Gastrocnemius medialis (tissue), 4 donors: ENCODE results near the gene HRH2. TPM values are rescaled to one million over a fixed set of nuclear protein-coding genes. Genes with fewer than 3 reads are reported as not detected.

Experiments
- ATAC-seq, 2 donors: fragments of 150-250 bp; one replicate each; pipeline ENCODE4 v1.9.1; 2016
- DNase-seq, 2 donors: peaks; one replicate each; pipeline ENCODE4 v3.0.0-alpha.2; 2019
- H3K27ac ChIP-seq, 4 donors: fragments of 200-600 bp; sonication (generic); 1 replicate in 1 of 4; 2 replicates in 3 of 4; pipeline ENCODE4 v1.5.1; 2016 to 2018; ENCODE audit warnings: mild to moderate bottlenecking in 2 of 4, moderate library complexity in 1 of 4
- H3K27me3 ChIP-seq, 3 donors: fragments of 200-600 bp; sonication (generic) in 2 of 3; 1 replicate in 1 of 3; 2 replicates in 2 of 3; pipeline versions ENCODE4 v1.5.1 to v1.6.0; 2016 to 2019; ENCODE audit warnings: mild to moderate bottlenecking in 1 of 3, moderate library complexity in 1 of 3
- H3K36me3 ChIP-seq, 2 donors: fragments of 200-600 bp; sonication (generic) in 1 of 2; one replicate each; pipeline ENCODE4 v1.5.1; 2017 to 2018
- H3K4me1 ChIP-seq, 2 donors: fragments of 200-600 bp; sonication (generic) in 1 of 2; one replicate each; pipeline ENCODE4 v1.5.1; 2016 to 2017; ENCODE audit warnings: mild to moderate bottlenecking in 2 of 2
- H3K4me3 ChIP-seq, 4 donors: fragments of 200-600 bp; sonication (generic) in 3 of 4; 1 replicate in 1 of 4; 2 replicates in 3 of 4; pipeline ENCODE4 v1.5.1; 2016 to 2019; ENCODE audit warnings: mild to moderate bottlenecking in 2 of 4
- H3K9me3 ChIP-seq, 3 donors: fragments of 200-600 bp; sonication (generic) in 2 of 3; 1 replicate in 1 of 3; 2 replicates in 2 of 3; pipeline ENCODE4 v1.5.1; 2016 to 2019
- POLR2A ChIP-seq, 2 donors: fragments of 450-650 bp; IDR thresholded peaks; one replicate each; pipeline ENCODE4 v1.6.1; 2017; ENCODE audit warnings: antibody characterized with exemption in 2 of 2, mild to moderate bottlenecking in 2 of 2, moderate library complexity in 2 of 2
- in situ Hi-C, 4 donors: fragments of 200-750 bp; cut with MboI; loops; one replicate each; pipeline versions ENCODE4 v1.15.0 to v1.8.0; 2017; ENCODE audit warnings: low sequenced_read_pairs in 4 of 4
- intact Hi-C: fragments of 100-400 bp; cut with DNase I; formaldehyde crosslinking; loops from one replicate; pipeline ENCODE4 v1.15.1; 2023; ENCODE audit warnings: low total_unique reads
- total RNA-seq, 4 donors: library from RNA; depleted of rRNA; stranded (reverse); fragments of >200 nt; gene quantifications; one replicate each; pipeline versions ENCODE4 v1.1.0 to v1.2.3, GENCODE V29; 2016
- TF ChIP-seq, protein P1 (sequence below), 5 experiments: fragments of 450-650 bp in 3 of 5; fragments of 200-600 bp in 2 of 5; sonication (generic) in 2 of 5; IDR thresholded peaks in 4 of 5; conservative IDR thresholded peaks in 1 of 5; 1 replicate in 4 of 5; 2 replicates in 1 of 5; pipeline ENCODE4 v1.5.1; 2016 to 2019; ENCODE audit warnings: antibody characterized with exemption in 5 of 5, mild to moderate bottlenecking in 3 of 5, moderate library complexity in 3 of 5

The HRH2 gene
- total RNA-seq, 4 donors from 2014 or later: 0.44 to 1.6 (median 0.76) TPM

DNA sequence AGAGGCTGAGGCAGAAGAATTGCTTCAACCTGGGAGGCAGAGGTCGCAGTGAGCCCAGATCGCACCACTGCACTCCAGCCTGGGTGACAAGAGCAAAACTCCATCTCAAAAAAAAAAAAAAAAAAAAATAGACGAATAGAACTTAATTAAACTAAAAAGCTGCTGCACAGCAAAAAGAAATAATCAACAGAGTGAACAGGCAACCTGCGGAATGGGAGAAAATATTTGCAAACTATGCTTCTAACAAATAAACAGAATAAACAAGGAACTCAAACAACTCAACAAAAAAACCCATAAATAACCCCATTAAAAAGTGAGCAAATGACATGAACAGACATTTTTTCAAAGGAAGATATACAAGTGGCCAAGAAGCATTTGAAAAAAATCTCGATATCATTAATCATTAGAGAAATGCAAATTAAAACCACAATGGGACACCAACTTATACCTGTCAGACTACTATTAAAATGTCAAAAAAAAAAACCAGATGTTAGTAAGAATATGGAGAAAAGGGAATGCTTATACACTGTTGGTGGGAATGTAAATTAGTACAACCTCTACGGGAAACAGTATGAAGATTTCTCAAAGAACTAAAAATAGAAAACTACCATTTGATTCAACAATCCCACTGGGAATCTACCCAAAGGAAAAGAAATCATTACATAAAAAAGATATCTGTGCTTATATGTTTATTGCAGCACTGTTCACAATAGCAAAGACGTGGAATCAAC lies 21.9 kb upstream of the HRH2 start:
- H3K4me1 ChIP-seq: no peaks in the 10 kb centered on the region
- ATAC-seq (no peak), DNase-seq (no peak)
- in situ Hi-C loops (no loop called here), intact Hi-C loops (no loop called here)
- no peak for TF ChIP-seq POLR2A (IDR thresholded peaks at IDR 0.05)
- TF ChIP-seq, protein P1, sequence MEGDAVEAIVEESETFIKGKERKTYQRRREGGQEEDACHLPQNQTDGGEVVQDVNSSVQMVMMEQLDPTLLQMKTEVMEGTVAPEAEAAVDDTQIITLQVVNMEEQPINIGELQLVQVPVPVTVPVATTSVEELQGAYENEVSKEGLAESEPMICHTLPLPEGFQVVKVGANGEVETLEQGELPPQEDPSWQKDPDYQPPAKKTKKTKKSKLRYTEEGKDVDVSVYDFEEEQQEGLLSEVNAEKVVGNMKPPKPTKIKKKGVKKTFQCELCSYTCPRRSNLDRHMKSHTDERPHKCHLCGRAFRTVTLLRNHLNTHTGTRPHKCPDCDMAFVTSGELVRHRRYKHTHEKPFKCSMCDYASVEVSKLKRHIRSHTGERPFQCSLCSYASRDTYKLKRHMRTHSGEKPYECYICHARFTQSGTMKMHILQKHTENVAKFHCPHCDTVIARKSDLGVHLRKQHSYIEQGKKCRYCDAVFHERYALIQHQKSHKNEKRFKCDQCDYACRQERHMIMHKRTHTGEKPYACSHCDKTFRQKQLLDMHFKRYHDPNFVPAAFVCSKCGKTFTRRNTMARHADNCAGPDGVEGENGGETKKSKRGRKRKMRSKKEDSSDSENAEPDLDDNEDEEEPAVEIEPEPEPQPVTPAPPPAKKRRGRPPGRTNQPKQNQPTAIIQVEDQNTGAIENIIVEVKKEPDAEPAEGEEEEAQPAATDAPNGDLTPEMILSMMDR (IDR thresholded peaks at IDR 0.05 in 4 of 5, conservative IDR thresholded peaks at IDR 0.05 in 1 of 5): no peak
- no peak overlapping the region for H3K4me3 ChIP-seq
- H3K36me3 ChIP-seq: no peaks in the 10 kb centered on the region
- H3K27me3 ChIP-seq: no peaks in the 10 kb centered on the region
- no peaks in the 10 kb centered on the region for H3K9me3 ChIP-seq
- H3K27ac ChIP-seq: no peak overlapping the region

DNA sequence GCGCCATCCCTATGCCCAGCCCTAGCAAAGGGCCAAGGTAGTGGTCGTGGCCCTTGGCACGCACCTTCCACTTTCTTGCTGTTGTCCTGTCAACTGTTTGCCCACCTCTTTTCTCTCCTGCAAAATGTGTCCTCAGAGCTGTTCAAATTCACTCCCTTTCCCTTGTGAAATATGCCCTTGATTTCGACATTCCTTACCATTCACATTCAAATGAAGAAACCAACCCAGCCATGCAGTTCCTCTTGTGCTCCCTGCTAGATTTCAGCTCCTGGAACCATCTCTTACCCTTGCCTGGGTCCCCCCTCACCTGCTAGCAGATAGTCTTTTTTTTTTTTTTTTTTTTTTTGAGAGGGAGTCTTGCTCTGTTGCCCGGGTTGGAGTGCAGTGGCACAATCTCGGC lies 19.6 kb upstream of the HRH2 start:
- intact Hi-C loops: no loop called here

DNA sequence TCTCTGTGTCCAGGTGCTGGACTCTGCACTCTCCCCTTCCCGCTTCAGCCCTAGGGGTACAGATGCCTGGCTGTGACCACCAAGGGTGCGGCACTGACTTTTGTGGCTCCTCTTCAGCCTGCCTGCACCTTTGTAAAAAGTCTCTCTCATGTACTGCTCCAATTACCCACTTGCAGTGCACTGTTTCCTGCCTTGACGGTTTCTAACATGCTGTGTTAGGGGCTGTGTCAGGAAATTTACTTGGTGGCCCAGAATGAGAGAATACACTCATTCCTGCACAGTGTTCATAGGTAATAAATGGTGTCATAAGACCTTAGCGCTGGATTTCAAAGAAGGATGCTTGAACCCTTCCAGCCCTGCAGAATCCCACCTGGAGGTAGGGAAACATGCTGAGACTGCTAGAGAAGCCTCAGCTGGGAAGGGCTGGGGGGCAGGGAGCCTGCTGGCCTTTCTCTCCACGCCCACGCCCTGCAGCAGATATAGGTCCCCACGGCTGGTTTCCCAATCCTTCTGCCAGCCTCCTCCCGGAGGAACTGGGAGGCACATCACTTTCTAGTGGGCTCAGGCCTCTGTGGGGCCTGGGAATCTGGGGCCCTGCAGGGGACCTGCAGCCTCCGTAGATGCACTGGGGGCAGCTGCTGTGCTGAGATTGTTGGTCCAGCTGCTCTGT lies 17.6 kb upstream of the HRH2 start:
- no peak for TF ChIP-seq POLR2A (IDR thresholded peaks at IDR 0.05)
- TF ChIP-seq, protein P1 (IDR thresholded peaks at IDR 0.05 in 4 of 5, conservative IDR thresholded peaks at IDR 0.05 in 1 of 5): no peak
- in situ Hi-C loops (no loop called here), intact Hi-C loops (no loop called here)
- Histone ChIP-seq H3K4me3 (no peak overlapping the region), H3K27ac (no peak overlapping the region), H3K9me3 (no peaks in the 10 kb centered on the region), H3K36me3 (no peaks in the 10 kb centered on the region), H3K4me1 (no peaks in the 10 kb centered on the region), H3K27me3 (no peaks in the 10 kb centered on the region)
- ATAC-seq: no peak
- DNase-seq: no peak

More for the DNA sequence above, 19.6 kb upstream of the HRH2 start:
- in situ Hi-C loops: no loop called here
- DNase-seq: no peak
- TF ChIP-seq, protein P1 (IDR thresholded peaks at IDR 0.05 in 4 of 5, conservative IDR thresholded peaks at IDR 0.05 in 1 of 5): no peak
- no peak for TF ChIP-seq POLR2A (IDR thresholded peaks at IDR 0.05)
- no peaks in the 10 kb centered on the region for H3K27me3 ChIP-seq
- no peaks in the 10 kb centered on the region for H3K36me3 ChIP-seq
- no peaks in the 10 kb centered on the region for H3K9me3 ChIP-seq
- H3K27ac ChIP-seq: no peak overlapping the region
- no peak overlapping the region for H3K4me3 ChIP-seq
- no peaks in the 10 kb centered on the region for H3K4me1 ChIP-seq
- no peak for ATAC-seq

DNA sequence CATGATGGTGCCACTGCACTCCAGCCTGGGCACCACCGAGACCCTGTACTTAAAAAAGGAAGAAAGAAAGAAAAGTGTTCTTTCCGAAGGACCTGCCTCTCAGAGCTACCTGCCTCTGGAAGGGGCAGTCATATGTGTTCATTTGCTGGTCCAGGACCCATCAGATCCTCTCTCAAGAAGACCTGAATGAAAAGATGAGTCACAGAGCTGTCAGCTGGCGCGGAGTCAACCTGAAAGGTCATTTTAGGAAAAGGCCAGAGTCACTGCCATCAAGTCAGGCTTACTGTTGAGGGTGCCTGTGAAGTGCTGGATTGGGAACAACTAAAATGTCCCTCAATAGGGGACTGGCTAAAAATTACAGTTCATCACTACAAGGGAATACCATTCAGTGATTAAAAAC lies 14.9 kb upstream of the HRH2 start:
- no peak for ATAC-seq
- Histone ChIP-seq H3K4me1 (no peaks in the 10 kb centered on the region), H3K36me3 (no peaks in the 10 kb centered on the region), H3K9me3 (no peaks in the 10 kb centered on the region), H3K27me3 (no peaks in the 10 kb centered on the region), H3K4me3 (no peak overlapping the region), H3K27ac (no peak overlapping the region)
- in situ Hi-C loops: no loop called here
- no peak for DNase-seq
- intact Hi-C loops: no loop called here
- TF ChIP-seq, protein P1 (IDR thresholded peaks at IDR 0.05 in 4 of 5, conservative IDR thresholded peaks at IDR 0.05 in 1 of 5): no peak
- TF ChIP-seq POLR2A (IDR thresholded peaks at IDR 0.05): no peak
